HG03175 (cell line): ENCODE measurements around the gene PEX14.

Source experiments
- ATAC-seq: cut with Tn5 transposase; IDR thresholded peaks from one replicate; pipeline ENCODE4 v1.9.1; 2021; ENCODE audit warnings: mild to moderate bottlenecking, moderate library complexity; ENCODE audit not compliant: unreplicated experiment

Gene PEX14

DNA sequence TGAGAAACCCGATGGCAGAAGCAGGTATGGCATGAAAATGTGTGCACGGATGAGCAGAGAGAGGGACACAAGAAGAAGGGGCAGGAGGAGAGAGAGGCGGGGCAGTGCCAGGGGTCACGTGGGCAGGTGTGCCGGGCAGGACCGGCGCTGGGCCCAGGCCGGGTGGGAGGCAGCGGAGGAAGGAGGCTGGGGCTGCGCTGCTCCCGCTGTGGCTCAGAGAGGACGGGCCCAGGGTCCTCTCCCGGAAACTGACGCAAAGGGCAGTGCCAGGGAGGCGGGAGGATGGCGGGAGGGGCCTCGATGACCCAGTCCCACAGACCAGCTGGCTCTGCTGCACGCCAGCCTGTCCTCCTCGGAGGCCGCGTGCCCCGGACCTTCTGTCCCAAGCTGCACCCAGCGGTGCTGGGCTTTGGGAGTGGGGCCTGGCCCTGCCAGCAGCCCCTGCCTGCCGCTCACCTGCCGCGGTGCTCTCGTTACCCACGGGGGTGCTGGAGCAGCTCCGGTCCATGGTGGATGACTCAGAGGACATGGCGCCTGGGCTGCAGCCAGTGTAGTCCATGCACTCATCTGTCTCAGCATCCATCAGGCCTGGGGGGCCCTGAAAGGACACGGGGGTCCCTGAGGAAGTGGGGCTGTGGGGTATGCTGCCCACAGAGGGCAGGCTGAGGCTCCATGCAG is 167.8 kb downstream of the PEX14 start:
- ATAC-seq = no peak

DNA sequence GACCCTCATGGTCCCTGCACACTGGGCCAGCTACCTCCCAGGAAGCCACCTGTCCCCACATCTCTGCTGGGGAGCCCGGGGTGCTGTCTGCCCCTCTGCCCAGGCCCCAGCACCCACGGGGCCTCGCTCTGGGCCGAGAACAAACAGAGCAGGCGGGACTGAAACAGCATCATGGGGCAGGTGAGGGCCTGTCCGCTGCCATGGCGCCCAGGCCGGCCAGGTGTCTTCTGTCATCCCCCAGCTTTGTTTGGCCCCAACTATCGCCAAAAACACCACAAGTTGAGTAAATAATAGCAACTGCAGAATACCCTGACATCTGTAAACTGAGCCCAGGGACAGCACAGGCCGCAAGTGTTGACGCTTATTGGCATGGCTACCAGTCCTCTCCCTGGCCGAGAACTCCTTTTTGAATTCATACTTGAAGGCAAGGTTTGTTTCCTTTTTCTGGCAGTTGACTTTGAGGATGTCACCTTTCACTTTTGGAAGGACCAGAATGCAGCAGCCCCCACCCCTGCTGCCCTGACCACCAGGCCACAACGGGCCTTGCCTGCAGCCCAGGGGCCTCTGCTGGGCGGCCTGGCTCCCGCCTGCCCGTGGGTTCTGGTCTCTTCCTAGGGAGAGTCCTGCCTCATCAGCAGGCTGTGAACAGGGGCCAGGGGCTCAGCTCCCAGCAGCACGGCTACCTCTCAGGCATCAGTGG is 169.0 kb downstream of the PEX14 start:
- ATAC-seq = no peak

DNA sequence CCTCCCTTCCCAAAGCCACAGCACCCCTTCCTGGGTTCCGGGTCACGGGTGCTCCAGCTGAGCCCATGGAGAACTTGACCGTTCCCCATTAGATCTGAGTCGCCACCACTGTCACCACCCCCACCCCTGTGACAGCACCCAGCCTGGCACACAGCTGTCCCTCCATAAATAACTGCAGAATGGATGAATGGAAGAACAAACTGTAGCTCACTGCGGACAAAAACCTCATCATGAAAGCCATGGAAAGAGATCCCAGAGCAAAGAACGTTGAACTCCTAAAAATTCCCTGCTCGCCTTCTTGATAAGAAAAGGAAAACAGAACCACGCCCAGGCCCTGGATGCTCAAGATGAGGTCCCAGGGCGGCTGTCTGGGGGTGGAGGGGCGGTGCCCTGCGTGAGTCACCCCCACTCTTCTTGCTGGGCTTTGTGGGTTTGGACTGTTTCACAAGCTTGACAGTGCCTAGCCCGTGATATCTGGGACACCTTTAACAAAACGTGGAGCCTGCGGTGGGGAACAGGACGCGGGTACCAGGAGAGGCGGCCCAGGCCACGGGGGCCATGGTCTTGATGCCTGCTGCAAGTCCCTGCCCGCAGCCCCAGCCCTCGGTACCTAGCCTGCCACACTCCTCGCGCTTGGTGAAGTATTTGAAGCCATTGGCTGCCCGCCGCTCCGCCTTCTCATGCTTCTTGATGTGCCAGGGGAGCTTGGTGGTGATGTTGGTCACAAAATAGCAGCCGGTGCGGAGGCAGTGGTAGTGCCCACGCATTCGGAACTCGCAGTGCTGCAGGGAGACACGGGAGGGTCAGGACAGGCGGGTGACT is 169.8 kb downstream of the PEX14 start:
- ATAC-seq = no peak

DNA sequence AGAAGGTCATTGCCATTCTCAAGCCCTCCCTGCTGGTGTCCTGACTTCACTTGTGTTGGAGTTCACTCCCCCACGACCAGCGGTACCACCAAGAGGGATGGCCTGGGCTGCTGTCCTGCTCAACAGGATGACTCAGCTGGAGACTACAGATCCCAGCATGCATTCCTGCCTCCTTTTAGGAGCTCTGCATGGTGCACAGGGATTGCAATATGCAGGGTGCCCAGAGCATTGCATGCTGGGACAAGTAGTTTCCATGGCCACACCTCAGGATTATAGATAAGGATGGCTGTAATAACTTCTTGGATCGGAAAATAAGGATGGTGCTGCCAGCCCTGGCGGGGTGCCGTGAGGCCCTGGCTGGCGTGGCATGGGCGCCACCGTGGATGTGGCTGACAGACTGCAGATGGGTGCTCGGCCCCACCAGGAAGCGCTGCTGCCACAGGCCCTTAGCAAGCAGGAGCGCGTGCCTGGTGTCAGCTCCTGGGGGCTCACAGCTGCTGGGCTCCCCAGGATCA is 171.7 kb downstream of the PEX14 start:
- ATAC-seq = no peak

DNA sequence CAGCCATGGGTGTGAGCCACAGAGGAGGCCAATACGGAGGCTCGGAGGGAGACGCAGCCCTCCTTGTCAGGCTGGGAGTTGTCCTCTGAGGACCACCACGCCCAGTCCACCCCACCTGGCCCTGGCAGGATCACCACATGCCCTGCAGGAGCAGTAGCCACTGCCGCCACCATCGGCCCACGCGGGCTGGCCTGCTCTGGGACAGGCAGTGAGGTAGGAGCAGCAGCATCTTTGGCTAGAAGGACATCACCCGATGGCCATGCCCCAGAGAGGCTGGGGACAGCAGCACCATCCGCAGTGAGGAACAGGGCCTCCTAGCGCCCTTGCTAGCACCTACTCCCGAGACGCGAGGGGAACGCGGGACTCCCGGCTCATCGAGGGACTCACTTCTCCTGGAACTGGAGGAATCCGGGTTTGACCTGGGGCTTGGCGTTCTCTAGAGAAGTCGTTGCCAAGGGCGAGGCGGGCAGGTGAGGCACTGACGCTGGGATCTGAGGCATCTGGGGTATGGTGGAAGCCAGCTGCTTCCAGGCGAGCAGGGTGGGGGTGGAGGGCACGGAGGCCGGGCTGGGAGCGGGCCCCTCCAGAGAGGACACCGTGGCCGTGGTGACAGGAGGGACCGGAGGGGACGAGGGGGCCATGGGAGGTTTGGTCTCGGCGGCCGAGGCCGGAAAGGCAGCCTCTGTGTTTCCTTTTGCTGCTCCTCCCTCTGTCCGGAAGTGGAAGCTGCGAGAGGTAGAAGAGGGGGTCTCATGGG is 172.8 kb downstream of the PEX14 start:
- no peak for ATAC-seq

DNA sequence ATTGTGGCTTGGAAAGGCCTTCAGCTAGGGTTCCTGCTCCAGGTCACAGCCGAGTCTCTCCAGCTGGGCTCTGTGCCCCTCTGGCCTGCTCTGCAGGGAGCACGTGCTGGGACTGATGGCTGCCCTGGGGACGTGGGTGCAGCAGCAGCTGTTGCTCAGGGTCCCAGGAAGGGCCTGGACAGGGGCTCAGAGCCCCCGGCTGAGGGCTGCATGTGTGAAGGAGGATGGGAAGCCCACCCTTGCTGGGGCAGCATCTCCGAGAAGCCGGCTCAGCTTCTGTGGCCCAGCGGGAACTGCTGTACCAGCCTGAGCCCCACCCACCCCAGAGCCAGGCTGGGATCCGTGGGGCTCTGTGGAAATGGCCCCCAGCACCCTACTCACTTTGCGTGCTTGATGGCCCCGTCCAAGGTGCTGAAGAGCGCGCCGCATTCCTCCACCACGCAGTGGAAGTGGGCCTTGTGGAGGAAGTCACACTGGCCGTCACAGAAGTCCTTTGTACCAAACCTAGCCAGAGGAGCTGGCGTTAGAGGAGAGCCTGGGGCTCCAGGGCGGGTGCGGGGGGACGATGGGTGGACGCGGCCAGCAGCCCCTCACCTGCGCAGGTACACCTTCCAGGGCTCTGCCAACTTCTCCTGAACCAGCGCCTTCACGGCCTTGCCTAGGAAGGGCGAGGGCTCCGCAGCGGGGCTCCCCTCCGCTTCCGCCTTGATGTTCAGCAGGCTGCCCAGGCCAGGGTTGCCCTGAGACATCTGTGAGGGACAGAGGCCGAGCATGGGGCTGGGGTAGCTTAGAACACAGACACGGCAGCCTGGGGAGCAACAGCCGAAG is 174.2 kb downstream of the PEX14 start:
- ATAC-seq = no peak

DNA sequence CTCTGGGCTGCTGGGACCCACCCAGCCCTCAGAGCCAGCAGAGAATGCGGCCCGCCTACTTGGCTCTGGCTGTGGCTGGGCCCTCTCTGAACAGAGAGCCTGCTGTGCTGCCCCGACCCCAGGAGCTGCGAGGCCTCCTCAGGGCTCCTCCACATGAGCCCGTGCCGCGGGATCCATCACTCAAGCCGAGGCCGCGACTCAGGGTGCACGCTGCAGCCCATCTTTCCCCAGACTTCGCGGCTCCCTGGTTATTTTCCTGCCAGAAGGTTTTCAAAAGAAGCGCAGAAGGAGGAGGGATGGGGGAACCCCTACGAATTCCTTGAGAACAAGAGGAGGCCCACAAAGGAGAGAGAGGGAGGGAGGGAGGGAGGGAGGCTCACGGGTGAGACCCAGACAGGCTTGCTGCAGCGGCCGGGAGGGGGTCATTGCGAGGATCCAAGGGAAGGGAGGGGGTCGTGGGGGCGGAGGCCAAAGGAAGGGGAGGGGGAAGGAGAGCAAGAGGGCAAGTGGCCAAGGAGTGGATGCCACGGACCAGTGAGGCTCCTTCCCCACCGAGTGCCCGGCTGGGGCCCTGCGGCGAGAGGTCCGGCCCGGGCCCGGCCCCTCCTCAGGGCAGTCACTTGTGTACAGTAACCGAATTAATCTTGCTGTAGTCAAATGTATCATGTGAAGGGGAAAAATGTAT is 174.9 kb downstream of the PEX14 start:
- ATAC-seq = no peak

DNA sequence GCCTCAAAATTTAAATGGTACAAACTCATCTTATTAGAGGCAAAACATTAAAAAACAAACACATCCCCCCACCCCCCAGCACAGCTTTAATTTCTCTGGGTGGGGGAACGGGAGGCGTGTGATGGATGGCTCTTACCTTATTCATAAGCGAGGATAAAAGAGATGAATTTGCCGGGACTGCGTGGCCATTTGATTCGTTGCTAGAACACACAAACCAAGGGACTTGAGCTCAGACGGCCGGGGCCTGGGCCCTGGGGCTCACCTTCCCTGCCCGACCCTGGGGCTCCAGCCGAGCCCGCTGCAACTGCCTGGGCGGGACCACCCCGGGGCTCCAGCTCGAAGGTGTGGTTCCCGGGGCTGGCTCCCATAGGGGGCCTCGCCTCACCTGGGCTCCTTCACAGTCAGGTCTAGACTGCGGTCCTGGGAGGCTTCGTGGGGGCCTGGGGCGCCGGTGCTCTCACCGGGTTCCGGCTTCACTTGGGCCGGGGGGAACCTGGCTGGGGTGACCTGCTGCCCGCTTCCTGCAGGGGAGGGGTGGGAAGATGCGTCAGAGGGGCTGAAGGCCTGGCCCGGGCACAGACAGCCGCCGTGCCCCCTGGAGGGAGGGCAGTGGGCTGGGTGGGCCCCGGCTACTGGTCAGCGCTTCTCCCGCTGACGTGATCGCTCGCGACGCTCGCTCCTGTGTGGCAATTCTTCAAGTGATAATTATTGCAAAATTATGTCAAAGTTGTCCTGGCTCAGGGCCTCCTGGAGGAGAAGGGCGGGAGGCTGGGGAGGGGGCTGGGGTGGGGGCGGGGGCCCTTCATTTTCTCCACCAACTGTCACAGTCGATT is 176.0 kb downstream of the PEX14 start:
- ATAC-seq = no peak

DNA sequence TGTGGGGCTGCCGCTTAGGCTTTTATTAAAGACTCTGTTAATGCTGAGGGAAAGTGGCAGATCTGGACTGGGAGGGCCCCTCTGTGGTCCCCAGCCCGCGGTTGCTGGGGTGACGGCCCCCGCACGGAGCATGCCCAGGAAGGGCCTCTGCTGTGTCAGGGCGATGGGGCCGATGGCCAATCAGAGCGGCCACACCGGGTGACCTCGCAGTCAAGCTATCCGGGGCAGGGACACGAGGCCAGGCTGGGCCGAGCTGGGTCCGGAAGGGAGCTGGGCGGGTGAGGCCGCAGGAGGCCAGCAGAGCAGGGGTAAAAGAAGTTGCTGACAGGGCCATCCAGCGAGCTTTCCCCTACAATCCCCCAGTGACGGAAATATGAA is 176.6 kb downstream of the PEX14 start:
- ATAC-seq = no peak

DNA sequence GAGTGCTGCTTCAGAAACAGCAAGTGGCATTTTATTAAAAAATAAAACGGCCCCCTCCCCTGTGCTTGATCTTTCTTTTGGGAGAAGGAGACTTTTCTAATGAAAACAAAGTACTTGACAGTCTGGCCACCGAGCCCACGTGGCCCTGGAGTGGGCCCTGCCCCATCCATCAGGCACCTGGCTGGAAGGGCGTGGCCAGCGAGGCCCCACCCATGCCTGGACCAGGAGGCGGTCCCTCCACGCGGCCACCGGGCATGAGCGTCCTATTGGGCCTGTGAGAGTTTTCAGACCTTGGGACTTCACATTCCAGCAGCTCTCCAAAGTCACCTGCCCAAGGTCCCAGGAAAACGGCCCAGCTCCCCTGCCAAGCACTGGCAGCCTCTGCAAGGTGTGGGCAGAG is 177.0 kb downstream of the PEX14 start:
- ATAC-seq = no peak

DNA sequence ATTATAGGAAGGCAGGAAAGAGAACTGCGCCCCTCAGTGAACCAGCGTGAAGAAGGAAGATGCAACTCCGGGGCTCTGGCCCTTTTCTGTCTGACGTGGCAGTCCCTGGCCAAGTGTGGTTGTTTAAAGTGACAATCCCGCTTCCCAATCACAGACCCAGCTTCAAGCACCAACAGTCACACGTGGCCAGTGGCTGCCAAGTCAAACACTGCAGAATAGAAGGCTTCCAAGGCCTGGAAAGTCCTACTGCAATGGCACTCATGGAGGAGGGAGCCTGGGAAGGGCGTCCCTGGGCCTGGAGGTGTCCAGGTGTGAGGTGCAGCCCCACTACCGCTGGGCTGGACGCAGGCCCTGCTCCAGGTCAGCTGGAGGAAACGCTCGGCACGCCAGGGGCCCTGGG is 177.9 kb downstream of the PEX14 start:
- ATAC-seq = no peak

DNA sequence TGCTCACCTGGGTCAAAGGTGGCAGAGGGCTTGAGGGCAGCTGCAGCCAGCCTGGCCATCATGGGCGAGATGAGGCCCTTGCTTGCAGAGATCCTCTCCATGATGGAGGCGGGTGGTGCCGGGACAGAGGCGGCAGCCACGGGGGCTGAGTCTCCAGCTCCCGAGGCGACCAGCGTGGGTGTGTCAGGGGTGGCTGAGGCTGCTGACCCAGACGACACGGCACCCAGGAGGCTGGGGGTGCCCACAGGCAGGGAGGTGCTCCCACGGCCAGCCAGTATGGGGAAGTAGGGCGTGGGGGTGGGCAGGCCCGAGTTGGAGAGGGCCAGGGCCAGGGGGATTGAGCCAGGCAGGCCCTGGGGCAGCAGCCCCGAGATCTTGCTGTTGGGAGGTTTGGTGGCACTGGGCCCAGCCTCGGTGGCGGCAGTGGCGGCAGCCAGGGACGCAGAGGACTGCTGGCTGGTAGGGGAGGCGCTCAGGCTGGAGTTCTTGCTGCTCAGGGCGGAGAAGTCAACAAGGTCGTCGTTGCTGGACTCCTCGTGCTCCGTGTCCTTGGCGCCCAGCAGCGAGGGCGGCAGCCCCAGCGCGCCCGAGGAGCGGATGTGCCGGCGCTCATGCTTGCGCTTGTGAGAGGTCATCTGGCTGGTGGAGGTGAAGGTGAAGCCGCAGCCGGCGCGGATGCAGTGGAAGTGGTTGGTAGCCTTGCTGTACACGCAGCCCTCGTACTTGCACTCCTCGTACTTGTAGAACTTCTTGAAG is 178.8 kb downstream of the PEX14 start:
- ATAC-seq = no peak

DNA sequence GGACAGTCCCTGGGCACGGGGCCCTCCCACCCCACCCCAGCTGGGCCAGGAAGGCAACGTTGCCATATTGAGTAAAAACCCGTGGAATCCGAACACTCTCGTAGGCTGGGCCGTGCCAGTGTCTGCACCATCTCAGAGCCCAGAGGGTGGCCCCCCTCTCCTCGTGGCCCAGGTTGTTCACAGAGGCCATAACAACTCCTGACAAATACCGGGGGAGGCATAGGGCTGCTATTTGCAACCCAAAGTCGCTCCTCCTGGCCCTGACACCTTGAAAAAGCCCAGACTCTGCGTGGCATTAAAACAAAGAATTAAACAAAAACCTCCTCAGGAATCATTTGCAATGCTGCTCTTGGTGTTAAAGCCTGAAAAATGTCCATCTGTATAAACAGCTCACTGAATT is 180.3 kb downstream of the PEX14 start:
- no peak for ATAC-seq

DNA sequence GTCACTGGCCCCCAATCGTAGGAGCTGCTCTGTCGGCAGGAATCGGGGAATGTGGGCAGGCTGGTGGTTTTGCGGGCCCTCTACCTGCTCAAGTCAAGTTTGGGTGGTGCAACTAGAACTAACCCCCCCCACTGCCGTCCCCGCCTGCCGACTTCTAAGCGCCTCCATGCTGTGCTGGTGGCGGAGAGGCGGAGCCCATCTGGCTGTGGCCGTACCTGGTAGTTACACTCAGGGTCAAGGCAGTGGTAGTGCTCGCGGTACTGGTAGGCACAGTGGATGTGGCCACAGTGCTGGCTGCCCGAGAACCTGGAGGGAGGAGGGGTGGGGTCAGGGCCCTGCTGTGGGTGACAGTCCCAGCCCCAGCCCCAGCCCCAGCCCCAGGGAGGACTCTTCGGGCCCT is 181.7 kb downstream of the PEX14 start:
- ATAC-seq = no peak

DNA sequence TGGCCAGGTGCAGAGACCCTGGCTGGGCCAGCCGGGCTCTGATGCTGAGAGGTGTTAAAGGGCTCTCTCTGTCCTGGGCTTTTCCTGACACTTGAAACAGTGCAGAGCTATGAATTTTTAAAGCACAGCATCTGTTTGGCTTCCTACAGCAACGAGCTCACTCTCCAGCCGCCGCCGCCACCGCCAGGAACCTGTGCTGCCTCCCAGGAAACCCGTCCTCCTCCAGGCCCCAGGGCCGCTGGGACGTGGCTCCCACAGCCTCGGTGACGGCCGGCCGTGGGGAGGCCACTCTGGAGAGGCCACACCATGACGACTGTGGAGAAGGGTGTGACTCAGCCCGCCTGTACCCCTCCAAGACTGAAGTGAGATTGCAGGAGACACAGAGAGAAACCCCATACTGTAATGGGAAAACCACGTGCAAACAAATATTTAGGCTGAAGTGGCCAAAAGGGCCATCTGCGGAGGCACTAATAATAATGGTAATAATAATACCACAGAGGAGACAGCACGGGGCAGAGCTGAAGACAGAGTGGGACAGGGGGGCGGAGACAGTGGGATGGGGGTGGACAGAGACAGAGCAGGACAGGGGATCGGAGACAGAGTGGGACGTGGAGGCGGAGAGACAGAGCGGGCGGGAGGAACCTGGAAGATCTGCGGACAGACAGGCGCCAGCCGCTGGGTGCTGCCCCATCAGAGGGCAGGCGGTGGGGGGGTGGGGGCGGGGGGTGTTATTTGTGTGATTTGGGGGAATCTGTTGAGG is 182.5 kb downstream of the PEX14 start:
- no peak for ATAC-seq

DNA sequence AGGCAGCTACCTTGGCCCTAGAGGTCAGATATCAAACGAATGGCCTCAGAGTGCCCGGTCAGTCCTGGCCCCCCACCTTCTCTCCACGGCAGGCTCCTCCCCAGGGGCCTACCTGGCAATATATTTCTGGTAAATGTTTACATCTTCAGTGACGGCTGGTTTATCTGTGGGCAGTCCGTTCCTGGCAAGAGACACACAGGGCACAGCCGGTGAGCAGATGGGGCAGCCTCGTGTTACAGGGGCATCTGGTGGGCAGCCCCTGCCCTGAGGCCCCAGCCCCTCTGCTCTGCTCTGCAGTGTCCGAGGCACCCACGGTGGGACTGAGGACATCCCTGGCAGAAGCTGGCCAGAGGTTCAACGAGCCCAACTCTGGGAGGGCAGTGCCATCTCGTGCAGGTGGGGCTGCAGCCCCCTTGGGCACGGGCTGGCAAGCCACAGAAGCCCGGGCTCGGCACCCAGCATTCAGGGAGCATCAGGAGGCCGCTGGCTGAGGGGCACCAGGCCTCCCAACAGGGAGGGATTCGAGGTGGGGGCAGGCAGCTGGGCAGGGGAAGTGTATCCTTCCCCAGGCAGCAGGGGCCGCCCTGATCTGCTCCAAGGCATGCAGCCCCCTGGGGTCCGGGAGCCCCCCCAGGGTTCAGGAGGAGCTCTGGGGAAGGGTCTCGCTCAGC is 183.8 kb downstream of the PEX14 start:
- no peak for ATAC-seq

DNA sequence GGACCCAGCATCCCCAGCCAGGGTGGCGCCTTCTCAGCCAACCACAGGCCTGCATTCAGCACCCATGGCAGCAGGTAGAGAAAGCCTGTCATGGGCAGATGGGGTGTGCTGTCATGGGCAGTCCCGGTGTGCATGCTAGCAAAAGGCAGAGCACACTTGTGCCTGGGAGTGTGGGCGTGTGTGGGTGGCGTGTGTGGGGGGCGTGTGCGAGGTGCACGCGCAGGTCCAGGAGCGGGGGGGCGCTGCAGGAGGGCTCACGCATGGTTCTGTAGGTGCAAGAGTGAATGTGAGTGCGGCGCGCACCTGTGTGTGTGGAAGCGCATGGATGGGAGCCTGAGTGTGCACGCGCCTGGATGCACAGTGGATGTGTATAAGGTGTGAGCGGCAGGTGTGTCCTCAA is 184.5 kb downstream of the PEX14 start:
- ATAC-seq = no peak
